GM10266 (cell line): ENCODE measurements around the gene ZBTB16.

Experiments used
- DNase-seq: peaks from one replicate; pipeline ENCODE4 v3.0.0; 2012; ENCODE audit errors: extremely low spot score
- TF ChIP-seq, protein P1 (sequence below): IDR thresholded peaks from 2 replicates; pipeline ENCODE4 v1.5.1; 2012; ENCODE audit warnings: mild to moderate bottlenecking, low read depth; ENCODE audit not compliant: control insufficient read depth, insufficient read depth; ENCODE audit errors: missing control alignments

ZBTB16 gene

DNA sequence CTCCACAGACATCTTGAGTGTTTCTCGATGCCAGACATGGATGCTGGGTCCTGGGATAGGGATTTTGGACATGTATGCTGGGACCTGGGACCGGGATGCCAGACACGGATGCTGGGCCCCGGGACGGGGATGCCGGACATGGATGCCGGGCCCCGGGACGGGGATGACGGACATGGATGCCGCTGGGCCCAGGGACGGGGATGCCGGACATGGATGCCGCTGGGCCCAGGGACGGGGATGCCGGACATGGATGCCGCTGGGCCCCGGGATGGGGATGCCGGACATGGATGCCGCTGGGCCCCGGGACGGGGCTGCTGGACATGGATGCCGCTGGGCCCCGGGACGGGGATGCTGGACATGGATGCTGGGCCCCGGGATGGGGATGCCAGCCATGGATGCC lies 139.5 kb downstream of the ZBTB16 start:
- no peak for DNase-seq
- TF ChIP-seq, protein P1, sequence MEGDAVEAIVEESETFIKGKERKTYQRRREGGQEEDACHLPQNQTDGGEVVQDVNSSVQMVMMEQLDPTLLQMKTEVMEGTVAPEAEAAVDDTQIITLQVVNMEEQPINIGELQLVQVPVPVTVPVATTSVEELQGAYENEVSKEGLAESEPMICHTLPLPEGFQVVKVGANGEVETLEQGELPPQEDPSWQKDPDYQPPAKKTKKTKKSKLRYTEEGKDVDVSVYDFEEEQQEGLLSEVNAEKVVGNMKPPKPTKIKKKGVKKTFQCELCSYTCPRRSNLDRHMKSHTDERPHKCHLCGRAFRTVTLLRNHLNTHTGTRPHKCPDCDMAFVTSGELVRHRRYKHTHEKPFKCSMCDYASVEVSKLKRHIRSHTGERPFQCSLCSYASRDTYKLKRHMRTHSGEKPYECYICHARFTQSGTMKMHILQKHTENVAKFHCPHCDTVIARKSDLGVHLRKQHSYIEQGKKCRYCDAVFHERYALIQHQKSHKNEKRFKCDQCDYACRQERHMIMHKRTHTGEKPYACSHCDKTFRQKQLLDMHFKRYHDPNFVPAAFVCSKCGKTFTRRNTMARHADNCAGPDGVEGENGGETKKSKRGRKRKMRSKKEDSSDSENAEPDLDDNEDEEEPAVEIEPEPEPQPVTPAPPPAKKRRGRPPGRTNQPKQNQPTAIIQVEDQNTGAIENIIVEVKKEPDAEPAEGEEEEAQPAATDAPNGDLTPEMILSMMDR, result no peak

DNA sequence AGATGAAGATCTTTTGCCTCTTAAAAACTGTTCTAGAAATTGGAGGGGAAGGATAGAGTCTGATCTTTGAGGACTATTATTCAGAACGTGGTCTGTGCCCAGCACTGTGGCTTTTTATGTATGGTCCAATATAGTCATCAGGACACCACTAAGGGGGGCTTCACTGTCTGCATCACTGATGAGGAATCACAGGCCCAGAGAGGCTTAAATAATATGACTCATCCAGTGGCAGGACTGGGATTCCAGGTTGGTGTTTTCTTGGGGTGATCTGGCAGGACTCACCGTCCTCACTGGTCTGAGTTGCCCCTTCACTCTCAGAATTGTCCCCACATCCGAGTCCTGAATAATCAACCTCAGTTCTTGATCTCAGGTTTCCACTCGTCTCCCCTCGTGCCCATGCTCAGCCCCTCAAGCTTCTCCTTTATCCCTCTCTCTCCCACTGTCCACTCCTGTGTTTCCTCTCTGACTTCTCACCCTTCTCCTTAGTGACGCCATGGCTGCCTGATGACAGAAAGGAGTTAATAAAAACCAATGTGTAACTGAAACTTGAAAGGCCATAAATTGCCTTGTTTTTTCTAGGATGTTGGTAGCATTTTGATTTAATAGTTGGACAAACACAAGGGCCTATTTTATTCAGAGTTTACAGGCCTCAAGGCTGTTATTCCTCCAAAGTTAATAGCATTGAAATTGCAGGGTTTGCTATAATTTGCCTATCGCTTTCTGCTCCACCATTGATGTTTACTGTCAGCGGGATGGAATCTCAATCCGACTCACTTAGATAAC lies 141.0 kb downstream of the ZBTB16 start:
- no peak for DNase-seq
- TF ChIP-seq, protein P1, result no peak

DNA sequence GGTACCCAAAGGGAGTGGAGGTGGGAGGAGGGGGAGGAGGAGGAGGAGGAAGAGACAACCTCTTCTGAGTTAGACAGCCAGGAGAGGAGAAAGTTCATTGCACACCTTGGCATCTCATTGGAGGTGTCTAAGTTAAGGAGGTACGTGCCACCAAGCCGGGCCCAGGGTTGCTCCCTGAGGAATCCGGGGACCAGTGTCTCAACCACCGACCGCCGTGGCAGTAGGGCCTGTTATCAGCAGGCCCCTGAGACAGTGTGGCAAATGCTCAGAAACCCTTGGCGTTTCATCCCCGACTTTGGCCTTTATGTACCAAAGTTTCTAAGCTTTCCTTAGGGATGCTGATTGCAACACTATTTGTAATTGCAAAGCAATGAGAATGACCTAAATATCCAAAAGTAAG lies 141.7 kb downstream of the ZBTB16 start:
- DNase-seq, result no peak
- TF ChIP-seq, protein P1, result no peak

DNA sequence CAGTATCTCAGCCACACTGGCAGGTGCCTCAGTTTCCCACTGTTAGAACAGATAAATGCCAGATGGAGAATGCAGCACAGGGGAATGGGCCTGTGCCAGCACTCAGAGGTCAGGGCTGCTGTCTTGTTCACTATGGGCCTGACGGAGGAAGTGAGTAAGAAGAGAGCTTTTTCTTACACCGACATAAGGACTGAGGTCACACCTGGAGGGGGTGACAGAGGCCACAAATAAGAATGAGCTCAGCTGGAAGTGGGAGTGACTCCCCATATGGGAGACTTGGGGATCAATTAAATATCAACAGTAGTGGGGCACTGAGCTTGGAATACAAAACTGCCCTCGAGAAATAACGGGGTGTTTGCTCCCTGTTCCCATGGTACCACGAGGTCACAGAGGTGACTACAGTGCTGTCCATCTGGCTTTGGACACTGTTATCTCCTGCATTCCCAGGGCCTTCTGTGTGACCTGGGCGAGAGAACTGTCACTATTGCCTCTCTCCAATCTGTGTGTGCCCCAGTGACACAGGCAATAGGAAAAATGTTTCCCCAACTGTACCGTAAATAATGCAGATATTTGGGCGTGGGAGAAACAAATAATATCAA lies 142.6 kb downstream of the ZBTB16 start:
- no peak for DNase-seq
- TF ChIP-seq, protein P1, result no peak

DNA sequence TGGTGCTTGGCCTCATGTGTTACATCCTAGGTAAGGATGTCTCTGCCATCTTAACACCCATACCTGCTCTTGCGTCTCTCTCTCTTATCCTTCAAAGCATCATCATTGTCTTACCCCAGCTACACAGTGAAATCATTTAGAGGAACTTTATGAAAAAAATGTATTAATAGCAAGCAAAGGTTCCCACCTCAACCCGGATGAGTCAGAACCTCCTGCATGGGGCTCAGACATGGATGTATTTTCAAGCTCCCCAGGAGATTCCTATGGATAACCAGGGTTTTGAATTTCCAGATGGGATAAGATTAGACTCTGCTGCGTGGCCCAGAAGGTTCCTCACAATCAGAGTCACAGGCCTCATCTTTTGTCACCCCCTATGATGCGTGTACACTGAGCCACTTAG lies 147.6 kb downstream of the ZBTB16 start:
- TF ChIP-seq, protein P1, result no peak
- DNase-seq, result no peak

DNA sequence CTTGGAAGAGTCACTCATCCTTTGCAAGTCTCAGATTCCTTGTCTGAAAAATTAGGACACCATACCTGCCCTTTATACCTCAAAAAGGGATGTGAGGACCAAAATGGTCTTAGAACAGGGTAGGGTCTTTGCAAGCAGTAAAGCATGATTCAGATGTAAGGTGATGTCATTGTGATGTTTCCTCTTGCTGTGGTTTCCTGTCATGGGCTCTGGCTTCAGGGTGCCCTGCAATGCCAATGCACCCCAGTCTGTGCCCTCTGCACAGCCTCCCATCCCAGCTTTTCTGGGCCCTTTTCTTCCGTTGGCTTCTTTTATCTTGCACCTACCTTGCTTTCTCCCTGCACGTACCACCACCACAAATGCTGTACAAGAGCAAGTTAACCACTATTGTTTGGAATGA lies 148.9 kb downstream of the ZBTB16 start:
- DNase-seq, result no peak
- TF ChIP-seq, protein P1, result no peak

DNA sequence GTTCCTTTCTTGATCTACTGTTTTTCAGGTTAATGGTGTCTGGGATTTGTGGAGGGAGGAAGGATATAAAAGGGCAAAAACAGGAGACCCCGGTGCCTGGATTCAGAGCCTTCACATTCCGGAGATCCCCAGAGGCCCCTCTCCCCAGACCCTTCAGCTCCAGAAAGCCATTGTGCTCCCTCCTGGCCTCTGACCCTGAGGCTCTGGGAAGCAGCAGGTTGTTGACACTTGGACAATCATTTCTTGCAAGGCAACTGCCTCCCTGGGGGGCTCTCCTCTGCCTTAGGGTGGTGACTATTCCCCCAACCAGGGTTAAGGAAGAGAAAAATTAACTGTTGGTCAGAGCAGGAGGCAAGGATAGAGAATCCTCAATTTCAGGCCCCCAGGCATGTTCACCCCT lies 149.8 kb downstream of the ZBTB16 start:
- DNase-seq, result no peak
- TF ChIP-seq, protein P1, result no peak
